ENCODE measurements around the gene ZNF837. TPM values are rescaled to one million over a fixed set of nuclear protein-coding genes. Genes with fewer than 3 reads are reported as not detected.

Gene ZNF837
- total and polyA plus RNA-seq, 2 of the 13 experiments (the other 11 are each of a cell fraction or from before 2014, with no cell fraction given): 0.29 to 1.3 TPM

- no peak for TF ChIP-seq ZNF18 (CRISPR knock-in tag; IDR thresholded peaks at IDR 0.05; ENCODE audit: insufficient replicate concordance)
- TF ChIP-seq GATAD2A (CRISPR knock-in tag; IDR thresholded peaks at IDR 0.05): peak; percentile 63
- TF ChIP-seq ZNF263 (CRISPR knock-in tag; IDR thresholded peaks at IDR 0.05): no peak
- TF ChIP-seq ZNF562 (CRISPR knock-in tag; IDR thresholded peaks at IDR 0.05; ENCODE audit: borderline replicate concordance): no peak
- peak; percentile 60 for TF ChIP-seq FOXA3 (CRISPR knock-in tag; IDR thresholded peaks at IDR 0.05)
- TF ChIP-seq PHF21A (CRISPR knock-in tag; IDR thresholded peaks at IDR 0.05): 0 out of 2 replicates have a peak, but pooled peaks have one; percentile 5
- peak; percentile 51; the same call in 1 of the 2 replicates for TF ChIP-seq ZNF414 (CRISPR knock-in tag; IDR thresholded peaks at IDR 0.05)
- peak; percentile 70 for TF ChIP-seq BCL6 (CRISPR knock-in tag; IDR thresholded peaks at IDR 0.05)
- no peak for TF ChIP-seq ZNF484 (CRISPR knock-in tag; IDR thresholded peaks at IDR 0.05; ENCODE audit: borderline replicate concordance, low read depth)
- TF ChIP-seq FOXO4 (CRISPR knock-in tag; conservative IDR thresholded peaks at IDR 0.05): no peak
- no peak for TF ChIP-seq LCORL (IDR thresholded peaks at IDR 0.05)
- TF ChIP-seq LCORL (CRISPR knock-in tag; IDR thresholded peaks at IDR 0.05): 0 out of 2 replicates have a peak, but pooled peaks have one; percentile 23
- peak; percentile 18; the same call in 1 of the 2 replicates for TF ChIP-seq RBFOX2 (IDR thresholded peaks at IDR 0.05; ENCODE audit: low read depth, low read length)
- no peak for TF ChIP-seq DNMT1 (CRISPR knock-in tag; IDR thresholded peaks at IDR 0.05)
- TF ChIP-seq ZNF713 (CRISPR knock-in tag; IDR thresholded peaks at IDR 0.05): 0 out of 2 replicates have a peak, but pooled peaks have one; percentile 30
- TF ChIP-seq PHF20 (CRISPR knock-in tag; IDR thresholded peaks at IDR 0.05): no peak
- no peak for TF ChIP-seq CHD4 (IDR thresholded peaks at IDR 0.05; ENCODE audit: borderline replicate concordance, low read length)
- no peak for TF ChIP-seq ZNF580 (CRISPR knock-in tag; IDR thresholded peaks at IDR 0.05; ENCODE audit: borderline replicate concordance, low read depth)
- TF ChIP-seq TEAD3 (CRISPR knock-in tag; optimal IDR thresholded peaks at IDR 0.05; ENCODE audit: borderline replicate concordance): peak; percentile 25
- TF ChIP-seq IKZF4 (CRISPR knock-in tag; IDR thresholded peaks at IDR 0.05; ENCODE audit: borderline replicate concordance, low read depth, not compliant biosample characterization): no peak
- peak; percentile 80 for TF ChIP-seq HNF4A (CRISPR knock-in tag; IDR thresholded peaks at IDR 0.05)
- peak; percentile 96 for TF ChIP-seq SALL1 (CRISPR knock-in tag; IDR thresholded peaks at IDR 0.05)
- peak; percentile 36; the same call in 1 of the 2 replicates for TF ChIP-seq TBX2 (CRISPR knock-in tag; IDR thresholded peaks at IDR 0.05; ENCODE audit: borderline replicate concordance)
- no peak for TF ChIP-seq TEF (CRISPR knock-in tag; IDR thresholded peaks at IDR 0.05)
- TF ChIP-seq FIP1L1 (IDR thresholded peaks at IDR 0.05; ENCODE audit: borderline replicate concordance, insufficient read depth, low read depth, low read length): no peak
- TF ChIP-seq ZFY (CRISPR knock-in tag; IDR thresholded peaks at IDR 0.05): peak; percentile 29
Observed at GRCh38 chr19:58352760-58353671, 27.8 kb downstream of the ZNF837 start, which contains the start of gene A1BG (continued).
